Liver (tissue), 9 donors: Measurements from ENCODE around the gene ECPAS. TPM values are rescaled to one million over a fixed set of nuclear protein-coding genes. Genes with fewer than 3 reads are reported as not detected.
"Not testable (repeated sequence)": the region's sequence is repeated elsewhere in the genome, so short reads cannot be mapped to it uniquely, and the experiment has no call there.

Experiments
- DNase-seq: peaks from one replicate; pipeline ENCODE4 v3.0.0-alpha.2; 2017; ENCODE audit warnings: low spot score
- H3K27ac ChIP-seq, 2 donors: one replicate each; pipeline ENCODE4 v1.7.0; 2013; ENCODE audit warnings: inconsistent platforms in 2 of 2, low read length in 2 of 2, control low read depth in 1 of 2, low read depth in 1 of 2, mild to moderate bottlenecking in 1 of 2
- H3K27me3 ChIP-seq, 4 donors: one replicate each; pipeline versions ENCODE4 v1.6.1 to v1.7.0; 2013; ENCODE audit warnings: low read length in 3 of 4, inconsistent platforms in 1 of 4, mild to moderate bottlenecking in 1 of 4, moderate library complexity in 1 of 4; ENCODE audit not compliant: control insufficient read depth in 4 of 4, insufficient read depth in 4 of 4
- H3K36me3 ChIP-seq, 4 donors: one replicate each; pipeline versions ENCODE4 v1.6.1 to v1.7.0; 2013; ENCODE audit warnings: low read length in 3 of 4, mild to moderate bottlenecking in 3 of 4, low read depth in 1 of 4, moderate library complexity in 1 of 4; ENCODE audit not compliant: control insufficient read depth in 4 of 4, insufficient read depth in 3 of 4
- H3K4me1 ChIP-seq, 4 donors: one replicate each; pipeline versions ENCODE4 v1.6.1 to v1.7.0; 2013; ENCODE audit warnings: low read length in 3 of 4, mild to moderate bottlenecking in 3 of 4, moderate library complexity in 1 of 4; ENCODE audit not compliant: control insufficient read depth in 4 of 4, insufficient read depth in 4 of 4
- H3K4me3 ChIP-seq, 3 donors: one replicate each; pipeline versions ENCODE4 v1.6.1 to v1.7.0; 2013; ENCODE audit warnings: low read length in 3 of 3, control low read depth in 1 of 3, low read depth in 1 of 3, mild to moderate bottlenecking in 1 of 3
- H3K9ac ChIP-seq, 2 donors: one replicate each; pipeline ENCODE4 v1.7.0; 2013; ENCODE audit warnings: low read length in 2 of 2, mild to moderate bottlenecking in 2 of 2, moderate library complexity in 2 of 2, control low read depth in 1 of 2, low read depth in 1 of 2
- H3K9me3 ChIP-seq, 4 donors: one replicate each; pipeline versions ENCODE4 v1.6.1 to v1.7.0; 2013; ENCODE audit warnings: low read length in 3 of 4; ENCODE audit not compliant: control insufficient read depth in 4 of 4
- EGR1 ChIP-seq, 2 donors: IDR thresholded peaks; 2 replicates each; pipeline ENCODE4 v1.6.1; 2016 to 2018; ENCODE audit warnings: antibody characterized with exemption in 2 of 2, low read depth in 2 of 2
- FOXA1 ChIP-seq: IDR thresholded peaks from 2 replicates; pipeline ENCODE4 v1.6.1; 2016; ENCODE audit warnings: antibody characterized with exemption
- FOXA2 ChIP-seq: IDR thresholded peaks from 2 replicates; pipeline ENCODE4 v1.6.1; 2016; ENCODE audit warnings: antibody characterized with exemption
- GABPA ChIP-seq, 2 donors: IDR thresholded peaks in 1 of 2; conservative IDR thresholded peaks in 1 of 2; 2 replicates each; pipeline ENCODE4 v1.6.1; 2016; ENCODE audit warnings: antibody characterized with exemption in 2 of 2, mild to moderate bottlenecking in 1 of 2, moderate library complexity in 1 of 2
- HNF4A ChIP-seq, 2 donors: conservative IDR thresholded peaks; 2 replicates each; pipeline ENCODE4 v1.6.1; 2016; ENCODE audit warnings: antibody characterized with exemption in 2 of 2, mild to moderate bottlenecking in 2 of 2
- HNF4G ChIP-seq: IDR thresholded peaks from 2 replicates; pipeline ENCODE4 v1.6.1; 2016; ENCODE audit warnings: antibody characterized with exemption
- JUND ChIP-seq, 2 donors: IDR thresholded peaks; 2 replicates each; pipeline ENCODE4 v1.6.1; 2016; ENCODE audit warnings: antibody characterized with exemption in 2 of 2
- NR2F2 ChIP-seq: IDR thresholded peaks from 2 replicates; pipeline ENCODE4 v1.6.1; 2016; ENCODE audit warnings: antibody characterized with exemption
- RAD21 ChIP-seq, 2 donors: IDR thresholded peaks; 2 replicates each; pipeline ENCODE4 v1.6.1; 2016; ENCODE audit warnings: antibody characterized with exemption in 2 of 2, mild to moderate bottlenecking in 2 of 2
- RXRA ChIP-seq, 2 donors: IDR thresholded peaks; 2 replicates each; pipeline ENCODE4 v1.6.1; 2017 to 2018; ENCODE audit warnings: antibody characterized with exemption in 2 of 2, mild to moderate bottlenecking in 1 of 2
- SP1 ChIP-seq: IDR thresholded peaks from 2 replicates; pipeline ENCODE4 v1.6.1; 2018; ENCODE audit warnings: antibody characterized with exemption, mild to moderate bottlenecking
- TAF1 ChIP-seq: conservative IDR thresholded peaks from 2 replicates; pipeline ENCODE4 v1.6.1; 2016; ENCODE audit warnings: antibody characterized with exemption, mild to moderate bottlenecking
- YY1 ChIP-seq: IDR thresholded peaks from 2 replicates; pipeline ENCODE4 v1.6.1; 2016; ENCODE audit warnings: antibody characterized with exemption, mild to moderate bottlenecking
- ZBTB33 ChIP-seq: IDR thresholded peaks from 2 replicates; pipeline ENCODE4 v1.6.1; 2016; ENCODE audit warnings: antibody characterized with exemption
- WGBS: extraction: QIAGEN DNeasy Blood & Tissue Kit; methylation state at CpG from one replicate; pipeline ENCODE4 v1.1.7; 2013; 5-methylcytosine and 5-hydroxymethylcytosine counted together
- polyA plus RNA-seq, 2 donors: library from polyadenylated mRNA; stranded (reverse) in 1 of 2; unstranded in 1 of 2; fragments of 200-250 nt in 1 of 2; fragments of >200 nt in 1 of 2; fragmentation: Nextera tagmentation in 1 of 2; extraction: Ambion mirVana in 1 of 2; gene quantifications; one replicate each; pipeline versions ENCODE4 v1.2.1 to v1.2.3, GENCODE V29; 2013 to 2015
- total RNA-seq, 2 donors: library from RNA; depleted of rRNA; stranded (reverse); fragments of >200 nt; gene quantifications; one replicate each; pipeline ENCODE4 v1.2.3, GENCODE V29; 2014
- TF ChIP-seq, protein P1 (sequence below): IDR thresholded peaks from 2 replicates; pipeline ENCODE4 v1.6.1; 2016; ENCODE audit warnings: antibody characterized with exemption, mild to moderate bottlenecking
- TF ChIP-seq, protein P2 (sequence below): IDR thresholded peaks from 2 replicates; pipeline ENCODE4 v1.6.1; 2016; ENCODE audit warnings: antibody characterized with exemption
- TF ChIP-seq, protein P3 (sequence below): fragments of 150-350 bp; IDR thresholded peaks from 2 replicates; pipeline ENCODE4 v1.5.1; 2017; ENCODE audit warnings: improper control_type of control experiment, low read depth, low read length; ENCODE audit not compliant: missing input control
- TF ChIP-seq, protein P4 (sequence below): IDR thresholded peaks from 2 replicates; pipeline ENCODE4 v1.6.1; 2016; ENCODE audit warnings: antibody characterized with exemption
- donor health status: healthy.
- donor health status: healthy.
- donor health status: healthy.
- donor health status: healthy.
- donor health status: healthy.

Gene ECPAS
- total and polyA plus RNA-seq, 4 donors = 14.7 to 60.8 (median 26.3) TPM

- peak overlapping the region in 1 of 2 donors; percentile 42 for H3K27ac ChIP-seq
- no peak overlapping the region for H3K4me3 ChIP-seq
- peak in 1 of 2 donors; percentile 36 for TF ChIP-seq GABPA (IDR thresholded peaks at IDR 0.05 in 1 of 2, conservative IDR thresholded peaks at IDR 0.05 in 1 of 2)
- TF ChIP-seq FOXA1 = peak; percentile 97
- peak in 1 of 2 donors; percentile 10 for TF ChIP-seq RAD21 (IDR thresholded peaks at IDR 0.05)
- no peak for TF ChIP-seq HNF4G
- TF ChIP-seq FOXA2 = peak; percentile 98
- TF ChIP-seq, protein P1, sequence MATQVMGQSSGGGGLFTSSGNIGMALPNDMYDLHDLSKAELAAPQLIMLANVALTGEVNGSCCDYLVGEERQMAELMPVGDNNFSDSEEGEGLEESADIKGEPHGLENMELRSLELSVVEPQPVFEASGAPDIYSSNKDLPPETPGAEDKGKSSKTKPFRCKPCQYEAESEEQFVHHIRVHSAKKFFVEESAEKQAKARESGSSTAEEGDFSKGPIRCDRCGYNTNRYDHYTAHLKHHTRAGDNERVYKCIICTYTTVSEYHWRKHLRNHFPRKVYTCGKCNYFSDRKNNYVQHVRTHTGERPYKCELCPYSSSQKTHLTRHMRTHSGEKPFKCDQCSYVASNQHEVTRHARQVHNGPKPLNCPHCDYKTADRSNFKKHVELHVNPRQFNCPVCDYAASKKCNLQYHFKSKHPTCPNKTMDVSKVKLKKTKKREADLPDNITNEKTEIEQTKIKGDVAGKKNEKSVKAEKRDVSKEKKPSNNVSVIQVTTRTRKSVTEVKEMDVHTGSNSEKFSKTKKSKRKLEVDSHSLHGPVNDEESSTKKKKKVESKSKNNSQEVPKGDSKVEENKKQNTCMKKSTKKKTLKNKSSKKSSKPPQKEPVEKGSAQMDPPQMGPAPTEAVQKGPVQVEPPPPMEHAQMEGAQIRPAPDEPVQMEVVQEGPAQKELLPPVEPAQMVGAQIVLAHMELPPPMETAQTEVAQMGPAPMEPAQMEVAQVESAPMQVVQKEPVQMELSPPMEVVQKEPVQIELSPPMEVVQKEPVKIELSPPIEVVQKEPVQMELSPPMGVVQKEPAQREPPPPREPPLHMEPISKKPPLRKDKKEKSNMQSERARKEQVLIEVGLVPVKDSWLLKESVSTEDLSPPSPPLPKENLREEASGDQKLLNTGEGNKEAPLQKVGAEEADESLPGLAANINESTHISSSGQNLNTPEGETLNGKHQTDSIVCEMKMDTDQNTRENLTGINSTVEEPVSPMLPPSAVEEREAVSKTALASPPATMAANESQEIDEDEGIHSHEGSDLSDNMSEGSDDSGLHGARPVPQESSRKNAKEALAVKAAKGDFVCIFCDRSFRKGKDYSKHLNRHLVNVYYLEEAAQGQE = peak; percentile 51
- TF ChIP-seq, protein P2, sequence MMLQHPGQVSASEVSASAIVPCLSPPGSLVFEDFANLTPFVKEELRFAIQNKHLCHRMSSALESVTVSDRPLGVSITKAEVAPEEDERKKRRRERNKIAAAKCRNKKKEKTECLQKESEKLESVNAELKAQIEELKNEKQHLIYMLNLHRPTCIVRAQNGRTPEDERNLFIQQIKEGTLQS = no peak
- TF ChIP-seq EGR1 (IDR thresholded peaks at IDR 0.05; ENCODE audit: low read depth in 2 of 2) = no peak
- peak; percentile 39 for TF ChIP-seq ZBTB33
- peak; percentile 77 for TF ChIP-seq SP1
- no peak for TF ChIP-seq TAF1
- TF ChIP-seq JUND (IDR thresholded peaks at IDR 0.05) = peak in 1 of 2 donors; percentile 52
- TF ChIP-seq, protein P3, sequence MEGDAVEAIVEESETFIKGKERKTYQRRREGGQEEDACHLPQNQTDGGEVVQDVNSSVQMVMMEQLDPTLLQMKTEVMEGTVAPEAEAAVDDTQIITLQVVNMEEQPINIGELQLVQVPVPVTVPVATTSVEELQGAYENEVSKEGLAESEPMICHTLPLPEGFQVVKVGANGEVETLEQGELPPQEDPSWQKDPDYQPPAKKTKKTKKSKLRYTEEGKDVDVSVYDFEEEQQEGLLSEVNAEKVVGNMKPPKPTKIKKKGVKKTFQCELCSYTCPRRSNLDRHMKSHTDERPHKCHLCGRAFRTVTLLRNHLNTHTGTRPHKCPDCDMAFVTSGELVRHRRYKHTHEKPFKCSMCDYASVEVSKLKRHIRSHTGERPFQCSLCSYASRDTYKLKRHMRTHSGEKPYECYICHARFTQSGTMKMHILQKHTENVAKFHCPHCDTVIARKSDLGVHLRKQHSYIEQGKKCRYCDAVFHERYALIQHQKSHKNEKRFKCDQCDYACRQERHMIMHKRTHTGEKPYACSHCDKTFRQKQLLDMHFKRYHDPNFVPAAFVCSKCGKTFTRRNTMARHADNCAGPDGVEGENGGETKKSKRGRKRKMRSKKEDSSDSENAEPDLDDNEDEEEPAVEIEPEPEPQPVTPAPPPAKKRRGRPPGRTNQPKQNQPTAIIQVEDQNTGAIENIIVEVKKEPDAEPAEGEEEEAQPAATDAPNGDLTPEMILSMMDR = no peak
- TF ChIP-seq NR2F2 = no peak
- peak; percentile 26 for TF ChIP-seq YY1
- peak; percentile 5 to 55 for TF ChIP-seq RXRA (IDR thresholded peaks at IDR 0.05)
- TF ChIP-seq, protein P4, sequence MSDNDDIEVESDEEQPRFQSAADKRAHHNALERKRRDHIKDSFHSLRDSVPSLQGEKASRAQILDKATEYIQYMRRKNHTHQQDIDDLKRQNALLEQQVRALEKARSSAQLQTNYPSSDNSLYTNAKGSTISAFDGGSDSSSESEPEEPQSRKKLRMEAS = peak; percentile 13
- peak; percentile 59 for TF ChIP-seq HNF4A (conservative IDR thresholded peaks at IDR 0.05)
These were observed 135.3 kb downstream of the ECPAS start for GRCh38 chr9:111348821-111349271.

DNA sequence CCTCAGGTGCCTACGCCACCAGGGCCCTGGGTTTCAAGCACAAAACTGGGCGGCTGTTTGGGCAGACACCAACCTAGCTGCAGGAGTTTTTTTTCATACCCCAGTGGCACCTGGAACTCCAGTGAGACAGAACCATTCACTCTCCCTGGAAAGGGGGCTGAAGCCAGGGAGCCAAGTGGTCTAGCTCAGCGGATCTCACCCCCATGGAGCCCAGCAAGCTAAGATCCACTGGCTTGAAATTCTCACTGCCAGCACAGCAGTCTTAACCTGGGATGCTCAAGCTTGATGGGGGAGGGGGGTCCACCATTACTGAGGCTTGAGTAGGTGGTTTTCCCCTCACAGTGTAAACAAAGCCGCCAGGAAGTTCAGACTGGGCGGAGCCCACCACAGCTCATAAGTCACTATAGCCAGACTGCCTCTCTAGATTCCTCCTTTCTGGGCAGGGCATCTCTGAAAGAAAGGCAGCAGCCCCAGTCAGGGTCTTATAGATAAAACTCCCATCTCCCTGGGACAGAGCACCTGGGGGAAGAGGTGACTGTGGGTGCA lies 149.8 kb downstream of the ECPAS start:
- H3K36me3 ChIP-seq, H3K4me1 ChIP-seq, DNase-seq, H3K27ac ChIP-seq, H3K9me3 ChIP-seq, H3K27me3 ChIP-seq, H3K9ac ChIP-seq, H3K4me3 ChIP-seq: not testable (repeated sequence)
- 84% methylated on average over 5 of the region's 5 CpGs for WGBS

More at GRCh38 chr9:111348821-111349271, 135.3 kb downstream of the ECPAS start:
- DNase-seq = no peak
- 10% methylated on average over 4 of the region's 4 CpGs for WGBS
- H3K4me1 ChIP-seq = peaks cover 0 to 12% (median 10%) of the 10 kb centered on the region in 4 donors
- H3K9ac ChIP-seq = no peak overlapping the region
- no peaks in the 10 kb centered on the region for H3K9me3 ChIP-seq
- no peaks in the 10 kb centered on the region for H3K27me3 ChIP-seq
- H3K36me3 ChIP-seq = no peaks in the 10 kb centered on the region
